ENCODE data around the gene GZMM. TPM values are rescaled to one million over a fixed set of nuclear protein-coding genes. Genes with fewer than 3 reads are reported as not detected.

The GZMM gene
- total and polyA plus RNA-seq, 2 of the 13 experiments (the other 11 are each of a cell fraction or from before 2014, with no cell fraction given), result 0.07 TPM; not detected in 1

- TF ChIP-seq POLR2AphosphoS2 (IDR thresholded peaks at IDR 0.05; ENCODE audit: low read depth, low read length) (0 out of 2 replicates have a peak, but pooled peaks have one; percentile 64), SP1 (IDR thresholded peaks at IDR 0.05) (no peak), SP1 (CRISPR knock-in tag; IDR thresholded peaks at IDR 0.05) (peak; percentile 69; the same call in 1 of the 2 replicates), ZFX (CRISPR knock-in tag; IDR thresholded peaks at IDR 0.05; ENCODE audit: low read depth) (peak; percentile 81), ZNF660 (CRISPR knock-in tag; IDR thresholded peaks at IDR 0.05; ENCODE audit: borderline replicate concordance, low read depth) (no peak), HOXA3 (CRISPR knock-in tag; IDR thresholded peaks at IDR 0.05) (peak; percentile 69), IKZF5 (CRISPR knock-in tag; IDR thresholded peaks at IDR 0.05) (peak; percentile 54; the same call in 1 of the 2 replicates), ZC3H13 (CRISPR knock-in tag; IDR thresholded peaks at IDR 0.05) (peak; percentile 72; the same call in 1 of the 2 replicates), MAF1 (CRISPR knock-in tag; IDR thresholded peaks at IDR 0.05; ENCODE audit: borderline replicate concordance) (no peak), ZNF326 (CRISPR knock-in tag; IDR thresholded peaks at IDR 0.05; ENCODE audit: borderline replicate concordance) (no peak), SOX5 (CRISPR knock-in tag; IDR thresholded peaks at IDR 0.05; ENCODE audit: borderline replicate concordance) (0 out of 2 replicates have a peak, but pooled peaks have one; percentile 21), ARID3A (IDR thresholded peaks at IDR 0.05; ENCODE audit: low read depth, low read length) (no peak), CC2D1A (CRISPR knock-in tag; IDR thresholded peaks at IDR 0.05) (no peak), JDP2 (CRISPR knock-in tag; IDR thresholded peaks at IDR 0.05; ENCODE audit: borderline replicate concordance) (no peak; the same call in 1 of the 2 replicates), KMT2A (CRISPR knock-in tag; IDR thresholded peaks at IDR 0.05) (no peak), CREB3 (CRISPR knock-in tag; IDR thresholded peaks at IDR 0.05) (peak; percentile 63; the same call in 1 of the 2 replicates), ZMYM4 (CRISPR knock-in tag; IDR thresholded peaks at IDR 0.05) (peak; percentile 64), ZNF274 (CRISPR knock-in tag; IDR thresholded peaks at IDR 0.05) (0 out of 2 replicates have a peak, but pooled peaks have one; percentile 23), FOSL2 (CRISPR knock-in tag; IDR thresholded peaks at IDR 0.05) (0 out of 2 replicates have a peak, but pooled peaks have one; percentile 7), ZNF101 (CRISPR knock-in tag; IDR thresholded peaks at IDR 0.05; ENCODE audit: borderline replicate concordance, low read depth) (no peak), EP300 (IDR thresholded peaks at IDR 0.05; ENCODE audit: low read depth in 2 of 2, low read length in 2 of 2) (0 out of 4 replicates have a peak, but pooled peaks of 1 of the 2 experiments have one; percentile 23), EP300 (CRISPR knock-in tag; IDR thresholded peaks at IDR 0.05; ENCODE audit: borderline replicate concordance) (no peak), ZBTB20 (CRISPR knock-in tag; IDR thresholded peaks at IDR 0.05; ENCODE audit: borderline replicate concordance, low read depth) (0 out of 2 replicates have a peak, but pooled peaks have one; percentile 32), SUZ12 (IDR thresholded peaks at IDR 0.05; ENCODE audit: low read depth, low read length) (no peak), MED13 (CRISPR knock-in tag; IDR thresholded peaks at IDR 0.05) (no peak), SIX1 (CRISPR knock-in tag; IDR thresholded peaks at IDR 0.05; ENCODE audit: borderline replicate concordance) (no peak), ZBTB25 (CRISPR knock-in tag; IDR thresholded peaks at IDR 0.05) (peak; percentile 44; the same call in 1 of the 2 replicates), ZNF720 (CRISPR knock-in tag; IDR thresholded peaks at IDR 0.05) (no peak)
These were observed 28.4 kb downstream of the GZMM start, which contains the start of gene BSG (continued) for GRCh38 chr19:572140-572742.

Measured in HepG2 (cell line).